Lower leg skin (tissue), 4 donors: Measurements from ENCODE around the gene IFRD2. TPM values are rescaled to one million over a fixed set of nuclear protein-coding genes. Genes with fewer than 3 reads are reported as not detected.

ENCODE experiments used
- DNase-seq, 2 donors: peaks; one replicate each; pipeline ENCODE4 v3.0.0-alpha.2; 2019; ENCODE audit warnings: low spot score in 2 of 2
- H3K4me3 ChIP-seq: fragments of 200-600 bp; sonication (generic); 2 replicates; pipeline ENCODE4 v1.5.1; 2017; ENCODE audit warnings: mild to moderate bottlenecking, low read depth; ENCODE audit not compliant: poor library complexity, severe bottlenecking
- POLR2A ChIP-seq, 2 donors: fragments of 450-650 bp; IDR thresholded peaks; one replicate each; pipeline ENCODE4 v1.6.1; 2016 to 2017; ENCODE audit warnings: antibody characterized with exemption in 2 of 2, mild to moderate bottlenecking in 1 of 2, moderate library complexity in 1 of 2
- WGBS, 2 donors: methylation state at CpG; one replicate each; pipeline ENCODE4 v1.1.5; 2018; 5-methylcytosine and 5-hydroxymethylcytosine counted together
- intact Hi-C: fragments of 100-400 bp; cut with DNase I; formaldehyde crosslinking; loops from one replicate; pipeline ENCODE4 v1.15.0; 2023; ENCODE audit warnings: low total_unique reads
- total RNA-seq, 4 donors: library from RNA; depleted of rRNA; stranded (reverse); fragments of >200 nt; gene quantifications; one replicate each; pipeline ENCODE4 v1.1.0, GENCODE V29; 2016
- TF ChIP-seq, protein P1 (sequence below), 3 donors: fragments of 450-650 bp; IDR thresholded peaks; one replicate each; pipeline ENCODE4 v1.5.1; 2016; ENCODE audit warnings: antibody characterized with exemption in 3 of 3, mild to moderate bottlenecking in 3 of 3, moderate library complexity in 2 of 3

Gene IFRD2
- total RNA-seq, 4 donors from 2014 or later = 32.9 to 69.0 (median 39.8) TPM

DNA sequence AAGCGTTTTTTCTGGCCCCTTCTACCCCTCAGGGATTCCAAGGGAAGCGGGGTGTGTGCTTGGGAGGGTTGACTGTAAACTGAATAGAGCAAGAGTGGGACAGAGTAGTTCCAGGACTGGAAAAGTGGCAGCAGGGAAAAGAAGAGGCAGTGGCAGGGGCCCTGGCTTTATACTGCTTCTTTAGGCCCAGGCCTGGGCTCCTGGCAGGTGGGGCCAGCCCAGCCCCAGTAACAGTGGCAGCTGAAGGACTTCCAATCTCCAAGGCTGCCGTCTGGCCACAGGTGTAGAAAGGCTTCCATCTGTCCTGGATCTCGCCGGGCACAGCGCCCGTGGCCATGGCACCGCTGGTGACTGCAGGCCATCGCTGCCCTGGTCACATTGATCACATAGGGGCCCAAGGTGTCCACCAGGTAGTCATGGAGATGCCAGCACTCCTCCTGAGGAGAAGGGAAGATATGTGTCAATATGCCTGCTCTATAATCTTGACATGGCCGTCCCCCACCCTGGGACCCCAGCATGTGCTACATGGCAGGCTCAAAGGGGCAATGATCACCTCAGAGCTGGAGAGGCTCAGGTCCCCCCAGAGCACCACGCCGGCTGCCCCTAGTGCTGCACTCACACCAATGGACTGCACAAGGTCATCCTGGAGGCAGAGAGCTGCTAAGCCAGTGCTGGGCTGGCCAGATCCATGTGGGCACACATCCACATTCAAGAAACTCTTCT is 1.0 kb upstream of the IFRD2 start:
- no peak for TF ChIP-seq POLR2A (IDR thresholded peaks at IDR 0.05)
- TF ChIP-seq, protein P1, sequence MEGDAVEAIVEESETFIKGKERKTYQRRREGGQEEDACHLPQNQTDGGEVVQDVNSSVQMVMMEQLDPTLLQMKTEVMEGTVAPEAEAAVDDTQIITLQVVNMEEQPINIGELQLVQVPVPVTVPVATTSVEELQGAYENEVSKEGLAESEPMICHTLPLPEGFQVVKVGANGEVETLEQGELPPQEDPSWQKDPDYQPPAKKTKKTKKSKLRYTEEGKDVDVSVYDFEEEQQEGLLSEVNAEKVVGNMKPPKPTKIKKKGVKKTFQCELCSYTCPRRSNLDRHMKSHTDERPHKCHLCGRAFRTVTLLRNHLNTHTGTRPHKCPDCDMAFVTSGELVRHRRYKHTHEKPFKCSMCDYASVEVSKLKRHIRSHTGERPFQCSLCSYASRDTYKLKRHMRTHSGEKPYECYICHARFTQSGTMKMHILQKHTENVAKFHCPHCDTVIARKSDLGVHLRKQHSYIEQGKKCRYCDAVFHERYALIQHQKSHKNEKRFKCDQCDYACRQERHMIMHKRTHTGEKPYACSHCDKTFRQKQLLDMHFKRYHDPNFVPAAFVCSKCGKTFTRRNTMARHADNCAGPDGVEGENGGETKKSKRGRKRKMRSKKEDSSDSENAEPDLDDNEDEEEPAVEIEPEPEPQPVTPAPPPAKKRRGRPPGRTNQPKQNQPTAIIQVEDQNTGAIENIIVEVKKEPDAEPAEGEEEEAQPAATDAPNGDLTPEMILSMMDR (IDR thresholded peaks at IDR 0.05) = no peak
- WGBS, 2 donors = 73 to 78% methylated on average over 10 to 12 of the region's 12 CpGs
- H3K4me3 ChIP-seq = no peak overlapping the region
- DNase-seq = peak in 1 of 2 donors; percentile 88
- intact Hi-C loops = no loop called here

DNA sequence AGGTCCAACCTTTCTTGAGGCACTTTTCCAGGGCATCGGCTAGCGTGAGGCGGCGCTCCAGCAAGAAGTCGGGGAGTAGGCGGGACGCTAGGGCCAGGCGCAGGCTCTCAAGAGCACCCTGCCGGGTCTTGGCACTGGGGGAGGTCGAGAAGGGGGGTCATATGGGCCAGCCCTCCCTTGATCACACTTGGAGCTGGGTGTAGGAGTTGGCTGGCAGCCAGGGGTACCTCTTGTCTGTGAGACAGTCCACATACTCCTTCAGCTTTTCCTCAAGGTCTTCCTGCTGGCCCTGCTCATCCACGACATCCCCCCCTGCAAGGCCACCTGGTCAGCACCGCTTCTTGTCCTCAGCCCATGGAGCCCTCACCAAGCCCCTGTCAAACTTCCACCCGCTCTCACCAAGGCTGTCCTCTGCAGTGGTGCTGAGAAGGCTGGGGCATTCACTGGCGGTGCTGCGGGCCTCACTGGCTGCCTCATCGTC is 2.0 kb downstream of the IFRD2 start:
- TF ChIP-seq, protein P1 (IDR thresholded peaks at IDR 0.05) = no peak
- no peak for TF ChIP-seq POLR2A (IDR thresholded peaks at IDR 0.05)
- no peak overlapping the region for H3K4me3 ChIP-seq
- WGBS, 2 donors = 91 to 93% methylated on average over 16 of the region's 16 CpGs
- intact Hi-C loops = no loop called here
- peak in 1 of 2 donors; percentile 88 for DNase-seq

DNA sequence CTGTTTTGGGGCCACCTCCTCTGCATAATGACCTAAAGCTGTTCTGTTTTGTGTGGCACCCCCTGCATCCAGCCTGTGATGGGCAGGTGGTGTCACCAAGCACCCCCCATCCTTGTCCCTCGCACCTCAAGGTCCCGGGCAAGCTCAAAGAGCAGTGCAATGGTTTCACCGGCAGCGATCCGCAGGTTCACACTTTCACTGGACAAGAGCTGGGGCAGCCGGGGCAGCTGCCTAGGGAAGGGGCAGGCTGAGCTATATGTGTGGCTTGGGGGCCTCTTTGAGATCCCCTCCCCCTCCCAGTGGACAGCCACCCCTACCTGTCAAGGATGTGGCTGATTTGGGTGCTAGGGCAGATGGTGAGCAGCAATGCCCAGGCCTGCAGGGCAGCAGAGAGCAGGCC is 3.1 kb downstream of the IFRD2 start:
- 95 to 98% methylated on average over 6 of the region's 6 CpGs for WGBS, 2 donors
- intact Hi-C loops = no loop called here
- TF ChIP-seq, protein P1 (IDR thresholded peaks at IDR 0.05) = no peak
- no peak for TF ChIP-seq POLR2A (IDR thresholded peaks at IDR 0.05)
- DNase-seq = no peak
- no peak overlapping the region for H3K4me3 ChIP-seq

DNA sequence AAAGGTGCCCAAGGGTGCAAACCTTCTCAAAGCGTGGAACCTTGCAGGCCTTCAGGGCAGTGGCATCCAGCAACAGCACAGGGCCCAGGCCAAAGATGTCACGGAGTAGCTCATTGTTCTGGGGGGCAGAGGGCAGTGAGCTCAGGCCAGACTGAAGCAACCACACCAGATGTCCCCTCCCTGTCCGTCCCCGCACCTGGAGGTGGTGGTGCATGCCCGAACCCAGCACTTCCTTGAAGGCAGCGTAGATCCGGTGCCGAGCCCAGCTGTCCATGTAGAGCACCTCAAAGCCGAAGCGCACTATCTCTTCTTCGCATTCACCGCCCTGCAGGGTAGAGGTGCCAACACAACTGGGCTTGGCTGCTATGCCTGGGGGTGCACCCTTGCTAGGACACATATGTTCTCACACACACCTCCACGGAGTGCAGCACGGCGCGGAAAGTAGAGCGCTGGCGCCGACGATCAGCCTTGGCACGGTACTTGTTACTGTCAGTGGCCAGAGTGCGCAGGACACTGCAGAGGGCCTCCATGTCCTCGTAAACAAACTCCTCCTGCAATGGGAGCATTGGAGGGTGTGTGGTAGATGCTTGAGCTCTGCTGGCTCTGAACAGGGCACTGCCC is 3.7 kb downstream of the IFRD2 start:
- no peak overlapping the region for H3K4me3 ChIP-seq

DNA sequence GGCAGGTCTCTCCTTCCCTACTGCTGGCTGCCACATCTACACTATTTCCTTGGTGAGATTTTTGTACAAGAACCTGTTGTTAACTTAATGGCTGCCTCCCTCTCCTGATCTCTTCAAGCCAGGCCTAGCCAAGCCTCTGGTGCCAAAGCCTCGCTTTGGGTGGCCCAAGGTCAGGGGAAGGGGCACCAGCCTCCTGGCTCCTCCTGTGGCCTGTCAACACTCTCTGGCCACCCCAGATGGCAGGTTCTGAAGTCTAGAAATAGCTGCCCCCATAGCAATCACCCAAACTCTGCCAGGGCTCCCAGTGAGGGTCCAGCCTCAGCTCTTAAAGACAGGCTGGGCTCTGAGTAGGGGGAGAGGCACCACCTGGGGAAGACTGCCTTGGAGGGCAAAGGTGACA is 5.0 kb downstream of the IFRD2 start:
- H3K4me3 ChIP-seq = no peak overlapping the region
- intact Hi-C loops = no loop called here
- no peak for TF ChIP-seq POLR2A (IDR thresholded peaks at IDR 0.05)
- TF ChIP-seq, protein P1 (IDR thresholded peaks at IDR 0.05) = no peak
- WGBS, 2 donors = 92 to 100% methylated on average over 1 of the region's 1 CpG
- no peak for DNase-seq

More for the DNA sequence above, 3.7 kb downstream of the IFRD2 start:
- no peak for TF ChIP-seq POLR2A (IDR thresholded peaks at IDR 0.05)
- TF ChIP-seq, protein P1 (IDR thresholded peaks at IDR 0.05) = no peak
- 89 to 92% methylated on average over 22 to 23 of the region's 23 CpGs for whole genome bisulfite sequencing, 2 donors
- DNase-seq = no peak
- intact Hi-C loops = no loop called here
